ENCODE data around the gene COL24A1. TPM values are rescaled to one million over a fixed set of nuclear protein-coding genes. Genes with fewer than 3 reads are reported as not detected.

COL24A1 gene
- total RNA-seq, 3 donors from 2014 or later = 0.33 to 1.3 (median 0.48) TPM

DNA sequence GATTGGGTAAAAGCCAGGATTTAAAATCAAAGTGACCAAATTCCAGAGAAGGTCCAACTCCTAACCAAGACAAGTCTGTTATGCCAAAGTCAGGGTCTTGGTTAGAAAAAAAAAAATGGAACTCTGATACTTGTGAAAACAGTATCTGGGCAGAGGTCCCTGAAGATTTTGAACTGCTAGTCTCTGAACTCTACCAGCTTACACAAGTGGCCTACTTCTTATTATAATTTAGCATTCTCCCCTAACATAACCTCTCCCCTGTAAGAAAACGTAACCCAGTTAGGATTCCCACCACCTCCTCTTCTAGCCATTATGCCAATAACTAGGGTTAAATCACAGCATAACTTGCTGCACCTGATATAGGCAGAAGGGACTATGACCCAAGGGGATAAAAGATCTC lies 220.5 kb downstream of the COL24A1 start:
- no peaks in the 10 kb centered on the region for H3K36me3 ChIP-seq
- intact Hi-C loops (cut with DNase I; ENCODE audit: low total_unique reads) = no loop called here
- no peaks in the 10 kb centered on the region for H3K9me3 ChIP-seq
- H3K4me3 ChIP-seq = no peak overlapping the region
- DNase-seq (ENCODE audit: low spot score in 2 of 2) = no peak
- H3K4me1 ChIP-seq = no peaks in the 10 kb centered on the region
- TF ChIP-seq POLR2AphosphoS5 (IDR thresholded peaks at IDR 0.05) (no peak), POLR2A (IDR thresholded peaks at IDR 0.05) (no peak)
- TF ChIP-seq, protein P1, sequence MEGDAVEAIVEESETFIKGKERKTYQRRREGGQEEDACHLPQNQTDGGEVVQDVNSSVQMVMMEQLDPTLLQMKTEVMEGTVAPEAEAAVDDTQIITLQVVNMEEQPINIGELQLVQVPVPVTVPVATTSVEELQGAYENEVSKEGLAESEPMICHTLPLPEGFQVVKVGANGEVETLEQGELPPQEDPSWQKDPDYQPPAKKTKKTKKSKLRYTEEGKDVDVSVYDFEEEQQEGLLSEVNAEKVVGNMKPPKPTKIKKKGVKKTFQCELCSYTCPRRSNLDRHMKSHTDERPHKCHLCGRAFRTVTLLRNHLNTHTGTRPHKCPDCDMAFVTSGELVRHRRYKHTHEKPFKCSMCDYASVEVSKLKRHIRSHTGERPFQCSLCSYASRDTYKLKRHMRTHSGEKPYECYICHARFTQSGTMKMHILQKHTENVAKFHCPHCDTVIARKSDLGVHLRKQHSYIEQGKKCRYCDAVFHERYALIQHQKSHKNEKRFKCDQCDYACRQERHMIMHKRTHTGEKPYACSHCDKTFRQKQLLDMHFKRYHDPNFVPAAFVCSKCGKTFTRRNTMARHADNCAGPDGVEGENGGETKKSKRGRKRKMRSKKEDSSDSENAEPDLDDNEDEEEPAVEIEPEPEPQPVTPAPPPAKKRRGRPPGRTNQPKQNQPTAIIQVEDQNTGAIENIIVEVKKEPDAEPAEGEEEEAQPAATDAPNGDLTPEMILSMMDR (IDR thresholded peaks at IDR 0.05) = no peak
- no peaks in the 10 kb centered on the region for H3K27me3 ChIP-seq
- H3K27ac ChIP-seq = no peak overlapping the region

DNA sequence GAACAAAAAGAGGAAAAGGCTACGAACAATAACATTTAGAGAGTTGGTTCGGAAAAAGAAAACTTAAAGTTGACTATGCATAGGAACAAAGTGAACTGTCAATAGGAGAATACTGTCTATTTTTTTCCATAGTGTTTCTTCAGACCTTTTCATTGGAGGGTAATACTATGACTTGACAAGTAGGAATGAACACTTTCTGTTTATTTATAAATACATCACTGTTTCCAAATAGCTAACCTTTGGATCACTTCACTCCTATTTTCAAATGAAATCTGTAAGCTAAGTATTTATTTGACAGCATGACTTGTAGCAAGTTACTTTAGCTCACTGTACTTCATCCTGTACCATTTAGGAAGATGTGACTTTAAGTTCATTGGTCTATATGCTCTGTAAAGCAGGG lies 221.3 kb downstream of the COL24A1 start:
- intact Hi-C loops (cut with DNase I; ENCODE audit: low total_unique reads) = no loop called here
- Histone ChIP-seq H3K27ac (no peak overlapping the region), H3K4me1 (no peaks in the 10 kb centered on the region), H3K9me3 (no peaks in the 10 kb centered on the region), H3K27me3 (no peaks in the 10 kb centered on the region), H3K36me3 (no peaks in the 10 kb centered on the region), H3K4me3 (no peak overlapping the region)
- DNase-seq (ENCODE audit: low spot score in 2 of 2) = no peak
- TF ChIP-seq POLR2A (IDR thresholded peaks at IDR 0.05) (no peak), POLR2AphosphoS5 (IDR thresholded peaks at IDR 0.05) (no peak)
- TF ChIP-seq, protein P1 (IDR thresholded peaks at IDR 0.05) = no peak

DNA sequence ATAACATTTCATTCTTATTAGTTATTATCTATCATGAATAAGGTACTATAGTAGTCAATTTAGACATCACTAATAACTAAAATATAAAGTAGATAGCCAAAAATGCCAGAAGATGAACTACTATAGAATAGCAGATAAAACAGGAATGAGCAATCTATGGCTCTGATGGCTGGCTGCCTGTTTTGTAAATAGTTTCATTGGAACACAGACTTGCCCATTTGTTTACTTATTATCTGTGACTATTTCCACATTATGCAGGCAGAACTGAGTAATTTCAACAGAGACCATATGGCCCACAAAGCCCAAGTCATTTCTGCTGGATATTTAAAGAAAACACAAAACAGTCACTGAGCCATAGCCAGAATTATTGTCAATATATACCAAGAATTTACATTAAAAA lies 222.1 kb downstream of the COL24A1 start:
- TF ChIP-seq, protein P1 (IDR thresholded peaks at IDR 0.05) = no peak
- Histone ChIP-seq H3K27ac (no peak overlapping the region), H3K4me1 (no peaks in the 10 kb centered on the region), H3K4me3 (no peak overlapping the region), H3K9me3 (no peaks in the 10 kb centered on the region), H3K36me3 (no peaks in the 10 kb centered on the region), H3K27me3 (no peaks in the 10 kb centered on the region)
- DNase-seq (ENCODE audit: low spot score in 2 of 2) = no peak
- intact Hi-C loops (cut with DNase I; ENCODE audit: low total_unique reads) = no loop called here

DNA sequence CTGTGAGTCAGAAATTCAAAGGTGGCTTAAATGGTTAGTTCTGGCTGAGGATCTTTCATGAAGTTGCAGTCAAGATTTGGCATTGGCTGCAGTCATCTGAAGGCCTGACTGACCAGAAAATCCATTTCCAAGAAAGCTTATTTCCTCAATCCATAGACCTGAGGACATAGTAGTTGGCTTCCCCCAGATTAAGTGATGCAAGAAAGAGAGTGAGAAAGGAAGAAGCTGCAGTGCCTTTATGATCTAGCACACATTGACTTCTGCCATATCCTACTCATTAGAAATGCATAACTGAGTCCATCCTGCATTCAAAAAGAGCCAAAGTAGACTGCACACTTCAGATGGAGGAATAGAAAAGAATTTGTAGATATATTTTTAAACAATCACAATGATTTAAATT lies 222.6 kb downstream of the COL24A1 start:
- no peak for DNase-seq (ENCODE audit: low spot score in 2 of 2)
- intact Hi-C loops (cut with DNase I; ENCODE audit: low total_unique reads) = no loop called here

DNA sequence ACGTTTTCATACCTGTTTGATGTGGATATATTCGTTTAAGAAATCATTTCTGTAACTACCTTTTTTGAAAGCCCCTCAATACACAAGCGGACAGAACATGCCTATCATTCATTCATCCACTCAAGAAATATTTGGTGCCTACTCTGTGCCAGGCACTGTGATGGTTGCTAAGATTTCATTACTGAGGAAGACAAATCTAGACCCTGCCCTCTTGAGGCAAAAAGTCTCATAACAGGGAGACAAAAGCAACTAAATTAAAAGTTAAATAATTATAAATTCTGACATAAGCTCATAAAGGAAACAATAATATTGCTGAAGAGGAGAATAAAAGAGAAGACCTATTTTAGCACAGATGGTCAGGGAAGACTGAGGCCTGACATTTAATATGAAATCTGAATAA lies 244.8 kb downstream of the COL24A1 start:
- no peak overlapping the region for H3K4me3 ChIP-seq
- TF ChIP-seq POLR2A (IDR thresholded peaks at IDR 0.05) (no peak), POLR2AphosphoS5 (IDR thresholded peaks at IDR 0.05) (no peak)
- TF ChIP-seq, protein P1 (IDR thresholded peaks at IDR 0.05) = no peak
- no peak overlapping the region for H3K27ac ChIP-seq
- H3K4me1 ChIP-seq = no peaks in the 10 kb centered on the region
- intact Hi-C loops (cut with DNase I; ENCODE audit: low total_unique reads) = no loop called here
- H3K9me3 ChIP-seq = no peaks in the 10 kb centered on the region
- no peak for DNase-seq (ENCODE audit: low spot score in 2 of 2)
- H3K27me3 ChIP-seq = no peaks in the 10 kb centered on the region
- no peaks in the 10 kb centered on the region for H3K36me3 ChIP-seq

More for the DNA sequence above, 222.6 kb downstream of the COL24A1 start:
- H3K27ac ChIP-seq = no peak overlapping the region
- no peak overlapping the region for H3K4me3 ChIP-seq
- no peaks in the 10 kb centered on the region for H3K36me3 ChIP-seq
- no peaks in the 10 kb centered on the region for H3K27me3 ChIP-seq
- H3K4me1 ChIP-seq = no peaks in the 10 kb centered on the region
- no peaks in the 10 kb centered on the region for H3K9me3 ChIP-seq
- TF ChIP-seq, protein P1 (IDR thresholded peaks at IDR 0.05) = no peak
- no peak for TF ChIP-seq POLR2AphosphoS5 (IDR thresholded peaks at IDR 0.05)
- TF ChIP-seq POLR2A (IDR thresholded peaks at IDR 0.05) = no peak

Measured in breast epithelium (tissue), 4 donors.